ENCODE data around the gene NPHP4. TPM values are rescaled to one million over a fixed set of nuclear protein-coding genes. Genes with fewer than 3 reads are reported as not detected.

The NPHP4 gene
- total and polyA plus RNA-seq, 2 donors (not counting 3 experiments of a cell fraction or from before 2014, with no cell fraction given) = 4.4 to 11.7 TPM

- Histone ChIP-seq H3K4me1 (ENCODE audit: control insufficient read depth, extremely low read depth, insufficient read depth, low read length) (no peaks in the 10 kb centered on the region), H2AFZ (ENCODE audit: low read depth, low read length) (no peak overlapping the region), H3K4me2 (ENCODE audit: insufficient read depth, low read length) (no peak overlapping the region), H3K9ac (replicated peaks; ENCODE audit: extremely low read depth, insufficient read depth, low read length) (no peak overlapping the region), H3K4me3 (replicated peaks in 1 of 3; ENCODE audit: insufficient read depth in 1 of 3, low read depth in 1 of 3, low read length in 3 of 3) (no peak overlapping the region), H3K27me3 (ENCODE audit: control insufficient read depth in 2 of 2, insufficient read depth in 2 of 2, low read length in 2 of 2) (no peaks in the 10 kb centered on the region), H3K79me2 (ENCODE audit: control insufficient read depth, insufficient read depth, low read length) (no peaks in the 10 kb centered on the region), H3K9me1 (replicated peaks; ENCODE audit: control insufficient read depth, extremely low read depth, insufficient read depth, low read length) (no peaks in the 10 kb centered on the region), H4K20me1 (replicated peaks; ENCODE audit: control insufficient read depth, extremely low read depth, insufficient read depth, low read length) (no peaks in the 10 kb centered on the region), H3K36me3 (ENCODE audit: control insufficient read depth in 2 of 2, extremely low read depth in 1 of 2, insufficient read depth in 2 of 2, low read length in 2 of 2) (no peaks in the 10 kb centered on the region), H3K9me3 (replicated peaks; ENCODE audit: control insufficient read depth, insufficient read depth, low read length) (no peaks in the 10 kb centered on the region), H3K27ac (ENCODE audit: insufficient read depth, low read depth, low read length) (no peak overlapping the region)
- intact Hi-C loops (cut with micrococcal nuclease) (no loop called here), dilution Hi-C loops (cut with MboI; ENCODE audit: extremely low pct_ligation_motif_present, low sequenced_read_pairs) (no loop called here)
- FAIRE-seq (no peak), DNase-seq (ENCODE audit: low read depth, low spot score) (no peak)
- TF ChIP-seq POLR2A (IDR thresholded peaks at IDR 0.05; ENCODE audit: low read depth, low read length) (no peak), CTCF (IDR thresholded peaks at IDR 0.05; ENCODE audit: extremely low read depth in 1 of 2, insufficient read depth in 1 of 2, low read depth in 1 of 2, low read length in 2 of 2) (no peak), POLR2AphosphoS5 (IDR thresholded peaks at IDR 0.05; ENCODE audit: insufficient read depth, low read depth, low read length) (no peak), GATA2 (IDR thresholded peaks at IDR 0.05; ENCODE audit: insufficient read depth, insufficient read length, low read depth, low read length) (no peak), FOS (IDR thresholded peaks at IDR 0.05; ENCODE audit: borderline replicate concordance, insufficient read depth, low read length) (no peak), MYC (IDR thresholded peaks at IDR 0.05; ENCODE audit: low read depth, low read length) (no peak), EZH2 (IDR thresholded peaks at IDR 0.05; ENCODE audit: borderline replicate concordance, low read depth, low read length, severe bottlenecking) (no peak)
- CTCF ChIA-PET = interaction anchor here (1.1 to 2.7 kb wide), 3 partner anchors 9 to 400 kb away, joined by 3 to 6 read pairs (median 5); no protein-coding TSS in a partner anchor
- no TSS peak for BruUV-seq (replicated peaks)
- POLR2A ChIA-PET = no interaction called here
These were observed 82.0 kb downstream of the NPHP4 start for GRCh38 chr1:5910276-5910620.

All from endothelial cell of umbilical vein (primary cell).